GM23338 (cell line): ENCODE results near the gene VRK3.

ENCODE experiments used
- CREB1 ChIP-seq: fragments of 250-450 bp; sonication (Bioruptor Pico); IDR thresholded peaks from 2 replicates; pipeline ENCODE4 v1.5.0; 2020; ENCODE audit warnings: low read depth, mild to moderate bottlenecking, moderate library complexity
- CTCF ChIP-seq, 2 experiments: fragments of 200-600 bp in 1 of 2; sonication (generic) in 1 of 2; conservative IDR thresholded peaks; 2 replicates each; pipeline versions ENCODE4 v1.5.1 to v1.6.1; 2016 to 2017; ENCODE audit warnings: antibody characterized with exemption in 2 of 2, low read depth in 2 of 2, mild to moderate bottlenecking in 2 of 2, moderate library complexity in 1 of 2
- ETS1 ChIP-seq: IDR thresholded peaks from 2 replicates; pipeline ENCODE4 v1.6.1; 2016; ENCODE audit warnings: antibody characterized with exemption
- EZH2 ChIP-seq: fragments of 200-600 bp; sonication (generic); IDR thresholded peaks from one replicate; pipeline ENCODE4 v1.8.0; 2017; ENCODE audit warnings: antibody characterized with exemption, mild to moderate bottlenecking, low read depth; ENCODE audit not compliant: unreplicated experiment
- EZH2phosphoT487 ChIP-seq: fragments of 200-600 bp; sonication (generic); IDR thresholded peaks from one replicate; pipeline ENCODE4 v1.8.1; 2018; ENCODE audit warnings: antibody characterized with exemption; ENCODE audit not compliant: unreplicated experiment
- POLR2AphosphoS5 ChIP-seq: IDR thresholded peaks from 2 replicates; pipeline ENCODE4 v1.6.1; 2016; ENCODE audit warnings: antibody characterized with exemption, low read depth
- REST ChIP-seq: IDR thresholded peaks from one replicate; pipeline ENCODE4 v1.6.1; 2018; ENCODE audit warnings: antibody characterized with exemption; ENCODE audit not compliant: unreplicated experiment

GRCh38 chr19:50007947-50008346, 17.2 kb downstream of the VRK3 start:
- no peak for TF ChIP-seq REST
- TF ChIP-seq CTCF (conservative IDR thresholded peaks at IDR 0.05; ENCODE audit: low read depth in 2 of 2), result no peak
- no peak for TF ChIP-seq POLR2AphosphoS5
- no peak for TF ChIP-seq EZH2phosphoT487
- no peak for TF ChIP-seq ETS1
- TF ChIP-seq EZH2, result no peak
- TF ChIP-seq CREB1 (CRISPR knock-in tag), result no peak
